HepG2 (cell line): ENCODE results near the gene TTN. TPM values are rescaled to one million over a fixed set of nuclear protein-coding genes. Genes with fewer than 3 reads are reported as not detected.

ENCODE experiments used
- ATAC-seq: fragments of 200-7000 bp; cut with Tn5 transposase; 3 replicates; pipeline ENCODE4 v1.9.1; 2020; ENCODE audit warnings: mild to moderate bottlenecking, moderate library complexity
- BruUV-seq: library from RNA; stranded (reverse); fragments of 400-500 nt; replicated peaks from 2 replicates; lab custom pipeline; 2021; lab: Mats Ljungman, UMichigan
- CTCF ChIA-PET: fragments of 300-600 bp; formaldehyde crosslinking; extraction: SDS; loops from one replicate; lab custom pipeline; 2021; ENCODE audit warnings: low total read pairs, inconsistent platforms, low intra/inter-chr PET ratio; lab: Yijun Ruan, JAX
- POLR2A ChIA-PET: fragments of 350-600 bp; sonication (Branson Sonifier 250); formaldehyde crosslinking; loops from one replicate; lab custom pipeline; 2020; ENCODE audit warnings: antibody characterized with exemption, inconsistent platforms; lab: Yijun Ruan, JAX
- DNase-seq: peaks from one replicate; pipeline ENCODE4 v3.0.0-alpha.2; 2015; ENCODE audit warnings: low spot score
- FAIRE-seq: peaks from 3 replicates; lab custom pipeline; 2011; peaks lifted over from hg19 to GRCh38; lab: Jason Lieb, UNC
- H2AFZ ChIP-seq: one replicate; pipeline ENCODE4 v1.6.1; 2011; ENCODE audit warnings: low read length, inconsistent platforms
- H3K27ac ChIP-seq: fragments of 300-600 bp; 3 replicates; pipeline ENCODE4 v1.8.0; 2011; ENCODE audit warnings: mixed run types, mild to moderate bottlenecking, mixed read lengths, low read length, inconsistent platforms; ENCODE audit not compliant: insufficient read depth; ENCODE audit errors: extremely low read length
- H3K27me3 ChIP-seq, 2 experiments: fragments of 200-600 bp in 1 of 2; 2 replicates in 1 of 2; 3 replicates in 1 of 2; pipeline versions ENCODE4 v1.6.0 to v1.8.0; 2011; ENCODE audit warnings: low read length in 2 of 2, mild to moderate bottlenecking in 2 of 2, moderate library complexity in 2 of 2, inconsistent platforms in 1 of 2; ENCODE audit not compliant: insufficient read depth in 2 of 2, control insufficient read depth in 1 of 2
- H3K36me3 ChIP-seq, 2 experiments: fragments of 200-600 bp in 1 of 2; replicated peaks in 1 of 2; 2 replicates in 1 of 2; 3 replicates in 1 of 2; pipeline versions ENCODE4 v1.5.1 to v1.8.0; 2011; ENCODE audit warnings: low read length in 2 of 2, inconsistent platforms in 1 of 2; ENCODE audit not compliant: insufficient read depth in 2 of 2, control insufficient read depth in 1 of 2
- H3K4me1 ChIP-seq: 2 replicates; pipeline ENCODE4 v1.5.1; 2012; ENCODE audit warnings: low read length, inconsistent platforms; ENCODE audit not compliant: insufficient read depth
- H3K4me2 ChIP-seq: 2 replicates; pipeline ENCODE4 v1.6.0; 2011; ENCODE audit warnings: low read depth, low read length, inconsistent platforms
- H3K4me3 ChIP-seq, 3 experiments: fragments of 200-600 bp in 1 of 3; sonication (generic), shearing (Covaris generic) in 1 of 3; replicated peaks in 1 of 3; 2 replicates each; pipeline ENCODE4 v1.5.1; 2011 to 2016; ENCODE audit warnings: low read length in 3 of 3, inconsistent platforms in 2 of 3, low read depth in 2 of 3, mild to moderate bottlenecking in 2 of 3, control low read depth in 1 of 3, mixed read lengths in 1 of 3; ENCODE audit not compliant: insufficient read depth in 1 of 3
- H3K79me2 ChIP-seq: one replicate; pipeline ENCODE4 v1.6.1; 2011; ENCODE audit warnings: low read length, inconsistent platforms; ENCODE audit not compliant: insufficient read depth
- H3K9ac ChIP-seq: 2 replicates; pipeline ENCODE4 v1.6.0; 2011; ENCODE audit warnings: mild to moderate bottlenecking, low read depth, low read length, inconsistent platforms; ENCODE audit not compliant: insufficient read depth
- H3K9me3 ChIP-seq: 2 replicates; pipeline ENCODE4 v1.5.1; 2012; ENCODE audit warnings: mild to moderate bottlenecking, low read length
- H4K20me1 ChIP-seq: 2 replicates; pipeline ENCODE4 v1.6.0; 2011; ENCODE audit warnings: inconsistent platforms, mild to moderate bottlenecking, low read length, moderate library complexity; ENCODE audit not compliant: insufficient read depth
- AHR ChIP-seq: IDR thresholded peaks from 2 replicates; pipeline ENCODE4 v1.6.1; 2018; ENCODE audit warnings: missing genetic modification reagents, missing compliant biosample characterization
- FOXK1 ChIP-seq: sonication (generic); formaldehyde crosslinking; IDR thresholded peaks from 2 replicates; pipeline ENCODE4 v1.4.0; 2020; ENCODE audit warnings: low read depth, missing genetic modification reagents, borderline replicate concordance
- HCFC1 ChIP-seq: fragments of 150-350 bp; IDR thresholded peaks from 2 replicates; pipeline ENCODE4 v1.6.1; 2014; ENCODE audit warnings: low read depth, low read length
- KDM5B ChIP-seq: sonication (generic); formaldehyde crosslinking; IDR thresholded peaks from 2 replicates; pipeline ENCODE4 v1.4.0; 2020; ENCODE audit warnings: missing genetic modification reagents, mild to moderate bottlenecking, borderline replicate concordance
- SUZ12 ChIP-seq: fragments of 150-350 bp; IDR thresholded peaks from 2 replicates; pipeline ENCODE4 v1.6.1; 2014; ENCODE audit warnings: low read depth, low read length
- ZFAT ChIP-seq: sonication (generic); formaldehyde crosslinking; conservative IDR thresholded peaks from 2 replicates; pipeline ENCODE4 v1.8.1; 2023; ENCODE audit warnings: missing genetic modification reagents, inconsistent platforms
- ZNF138 ChIP-seq: sonication (generic); formaldehyde crosslinking; IDR thresholded peaks from 2 replicates; pipeline ENCODE4 v1.5.0; 2020; ENCODE audit warnings: mild to moderate bottlenecking, low read depth, missing genetic modification reagents
- ZNF616 ChIP-seq: sonication (generic); formaldehyde crosslinking; IDR thresholded peaks from 2 replicates; pipeline ENCODE4 v1.5.0; 2020; ENCODE audit warnings: low read depth, mild to moderate bottlenecking, missing genetic modification reagents
- ZNF678 ChIP-seq: sonication (generic); formaldehyde crosslinking; IDR thresholded peaks from 2 replicates; pipeline ENCODE4 v1.4.0; 2020; ENCODE audit warnings: mild to moderate bottlenecking, missing genetic modification reagents
- ZNF703 ChIP-seq: sonication (generic); formaldehyde crosslinking; IDR thresholded peaks from 2 replicates; pipeline ENCODE4 v1.5.1; 2020; ENCODE audit warnings: missing genetic modification reagents, mild to moderate bottlenecking, moderate library complexity, borderline replicate concordance
- ZNF713 ChIP-seq: sonication (generic); formaldehyde crosslinking; IDR thresholded peaks from 2 replicates; pipeline ENCODE4 v1.4.0; 2020; ENCODE audit warnings: mild to moderate bottlenecking, missing genetic modification reagents
- ZNF720 ChIP-seq: sonication (generic); formaldehyde crosslinking; IDR thresholded peaks from 2 replicates; pipeline ENCODE4 v1.4.0; 2020; ENCODE audit warnings: missing genetic modification reagents
- WGBS: methylation state at CpG from one replicate; pipeline ENCODE4 v1.1.6; 2017; ENCODE audit warnings: low lambda C conversion rate; 5-methylcytosine and 5-hydroxymethylcytosine counted together
- in situ Hi-C: cut with HindIII; loops from 2 replicates; pipeline ENCODE4 v1.10.0; 2017; ENCODE audit warnings: low pct_unique_long_range_greater_than_20kb; ENCODE audit not compliant: extremely low pct_ligation_motif_present
- intact Hi-C: fragments of 100-400 bp; cut with micrococcal nuclease; formaldehyde crosslinking; loops from one replicate; pipeline ENCODE4 v1.10.0; 2022; ENCODE audit not compliant: unreplicated experiment
- polyA plus RNA-seq, 8 experiments: library from polyadenylated mRNA; depleted of rRNA in 3 of 8; stranded (reverse) in 7 of 8; unstranded in 1 of 8; fragments of >200 nt; fragmentation: Illumina TruSeq in 4 of 8; extraction: Trizol in 4 of 8; gene quantifications; 2 replicates each; pipeline versions ENCODE4 v1.2.1 to v1.2.3, GENCODE V29; 2011 to 2016; ENCODE audit warnings: low read depth in 4 of 8, missing spikeins in 1 of 8, mixed read lengths in 1 of 8; ENCODE audit not compliant: insufficient read depth in 1 of 8
- total RNA-seq, 5 experiments: library from RNA; depleted of rRNA; stranded (reverse); fragments of >200 nt; fragmentation: Illumina TruSeq; extraction: Trizol; gene quantifications; 2 replicates each; pipeline ENCODE4 v1.2.3, GENCODE V29; 2016; ENCODE audit warnings: low read depth in 1 of 5
- TF ChIP-seq, protein P1 (sequence below): sonication (generic); formaldehyde crosslinking; IDR thresholded peaks from 2 replicates; pipeline ENCODE4 v1.4.0; 2020; ENCODE audit warnings: mild to moderate bottlenecking, missing genetic modification reagents
- TF ChIP-seq, protein P2 (sequence below): sonication (generic); formaldehyde crosslinking; IDR thresholded peaks from 2 replicates; pipeline ENCODE4 v1.8.1; 2023; ENCODE audit warnings: missing genetic modification reagents, inconsistent platforms, borderline replicate concordance
- TF ChIP-seq, protein P3 (sequence below): sonication (generic); formaldehyde crosslinking; conservative IDR thresholded peaks from 2 replicates; pipeline ENCODE4 v1.4.0; 2020; ENCODE audit warnings: mild to moderate bottlenecking, missing genetic modification reagents, moderate library complexity
- TF ChIP-seq, protein P4 (sequence below): sonication (generic); formaldehyde crosslinking; IDR thresholded peaks from 2 replicates; pipeline ENCODE4 v1.5.0; 2020; ENCODE audit warnings: mild to moderate bottlenecking, missing genetic modification reagents, moderate library complexity
- TF ChIP-seq, protein P5 (sequence below): sonication (generic); formaldehyde crosslinking; IDR thresholded peaks from 2 replicates; pipeline ENCODE4 v1.4.0; 2020; ENCODE audit warnings: mild to moderate bottlenecking, missing genetic modification reagents
- TF ChIP-seq, protein P6 (sequence below): sonication (generic); formaldehyde crosslinking; IDR thresholded peaks from 2 replicates; pipeline ENCODE4 v1.4.0; 2020; ENCODE audit warnings: mild to moderate bottlenecking, low read depth, missing genetic modification reagents

TTN gene
- total and polyA plus RNA-seq, 2 of the 13 experiments (the other 11 are each of a cell fraction or from before 2014, with no cell fraction given): under 0.01 TPM

DNA sequence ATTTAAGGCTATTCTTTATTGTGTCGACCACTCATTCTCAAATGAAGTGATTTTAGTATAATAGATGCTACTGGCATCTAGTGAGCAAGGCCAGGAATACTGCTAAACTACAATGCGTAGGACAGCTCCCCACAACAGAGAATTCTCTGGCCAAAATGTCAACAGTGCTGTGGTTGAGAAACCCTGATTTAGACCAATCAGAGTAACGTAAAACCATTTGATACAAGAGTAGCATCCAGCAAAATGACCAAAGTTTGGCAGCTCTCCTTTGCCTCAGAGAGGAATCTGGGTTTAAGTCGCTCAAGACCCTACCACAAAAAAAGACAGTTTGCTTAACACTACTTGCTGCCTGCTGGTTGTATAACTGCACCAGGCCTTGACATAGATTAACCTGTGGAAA, 37.0 kb upstream of the TTN start:
- no TSS peak for BruUV-seq
- Histone ChIP-seq H3K9ac (no peak overlapping the region), H3K27me3 (no peaks in the 10 kb centered on the region), H3K4me2 (no peak overlapping the region), H3K27ac (no peak overlapping the region), H2AFZ (no peak overlapping the region), H3K4me3 (no peak overlapping the region), H3K79me2 (no peaks in the 10 kb centered on the region), H3K36me3 (no peaks in the 10 kb centered on the region), H4K20me1 (no peaks in the 10 kb centered on the region), H3K4me1 (no peaks in the 10 kb centered on the region), H3K9me3 (no peaks in the 10 kb centered on the region)
- WGBS: 9% methylated on average over 4 of the region's 4 CpGs
- POLR2A ChIA-PET: no interaction called here
- DNase-seq: no peak
- in situ Hi-C loops: no loop called here
- TF ChIP-seq, protein P1, sequence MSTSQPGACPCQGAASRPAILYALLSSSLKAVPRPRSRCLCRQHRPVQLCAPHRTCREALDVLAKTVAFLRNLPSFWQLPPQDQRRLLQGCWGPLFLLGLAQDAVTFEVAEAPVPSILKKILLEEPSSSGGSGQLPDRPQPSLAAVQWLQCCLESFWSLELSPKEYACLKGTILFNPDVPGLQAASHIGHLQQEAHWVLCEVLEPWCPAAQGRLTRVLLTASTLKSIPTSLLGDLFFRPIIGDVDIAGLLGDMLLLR: no peak
- TF ChIP-seq, protein P2, sequence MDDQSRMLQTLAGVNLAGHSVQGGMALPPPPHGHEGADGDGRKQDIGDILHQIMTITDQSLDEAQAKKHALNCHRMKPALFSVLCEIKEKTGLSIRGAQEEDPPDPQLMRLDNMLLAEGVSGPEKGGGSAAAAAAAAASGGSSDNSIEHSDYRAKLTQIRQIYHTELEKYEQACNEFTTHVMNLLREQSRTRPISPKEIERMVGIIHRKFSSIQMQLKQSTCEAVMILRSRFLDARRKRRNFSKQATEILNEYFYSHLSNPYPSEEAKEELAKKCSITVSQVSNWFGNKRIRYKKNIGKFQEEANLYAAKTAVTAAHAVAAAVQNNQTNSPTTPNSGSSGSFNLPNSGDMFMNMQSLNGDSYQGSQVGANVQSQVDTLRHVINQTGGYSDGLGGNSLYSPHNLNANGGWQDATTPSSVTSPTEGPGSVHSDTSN (CRISPR knock-in tag): no peak
- TF ChIP-seq ZNF616 (CRISPR knock-in tag): no peak
- no peak for TF ChIP-seq ZFAT (CRISPR knock-in tag)
- TF ChIP-seq ZNF720: no peak
- TF ChIP-seq SUZ12: no peak
- no peak for TF ChIP-seq ZNF713 (CRISPR knock-in tag)
- no peak for TF ChIP-seq ZNF703 (CRISPR knock-in tag)
- no peak for TF ChIP-seq FOXK1 (CRISPR knock-in tag)
- no peak for TF ChIP-seq KDM5B (CRISPR knock-in tag)
- TF ChIP-seq AHR (CRISPR knock-in tag): no peak
- TF ChIP-seq, protein P3, sequence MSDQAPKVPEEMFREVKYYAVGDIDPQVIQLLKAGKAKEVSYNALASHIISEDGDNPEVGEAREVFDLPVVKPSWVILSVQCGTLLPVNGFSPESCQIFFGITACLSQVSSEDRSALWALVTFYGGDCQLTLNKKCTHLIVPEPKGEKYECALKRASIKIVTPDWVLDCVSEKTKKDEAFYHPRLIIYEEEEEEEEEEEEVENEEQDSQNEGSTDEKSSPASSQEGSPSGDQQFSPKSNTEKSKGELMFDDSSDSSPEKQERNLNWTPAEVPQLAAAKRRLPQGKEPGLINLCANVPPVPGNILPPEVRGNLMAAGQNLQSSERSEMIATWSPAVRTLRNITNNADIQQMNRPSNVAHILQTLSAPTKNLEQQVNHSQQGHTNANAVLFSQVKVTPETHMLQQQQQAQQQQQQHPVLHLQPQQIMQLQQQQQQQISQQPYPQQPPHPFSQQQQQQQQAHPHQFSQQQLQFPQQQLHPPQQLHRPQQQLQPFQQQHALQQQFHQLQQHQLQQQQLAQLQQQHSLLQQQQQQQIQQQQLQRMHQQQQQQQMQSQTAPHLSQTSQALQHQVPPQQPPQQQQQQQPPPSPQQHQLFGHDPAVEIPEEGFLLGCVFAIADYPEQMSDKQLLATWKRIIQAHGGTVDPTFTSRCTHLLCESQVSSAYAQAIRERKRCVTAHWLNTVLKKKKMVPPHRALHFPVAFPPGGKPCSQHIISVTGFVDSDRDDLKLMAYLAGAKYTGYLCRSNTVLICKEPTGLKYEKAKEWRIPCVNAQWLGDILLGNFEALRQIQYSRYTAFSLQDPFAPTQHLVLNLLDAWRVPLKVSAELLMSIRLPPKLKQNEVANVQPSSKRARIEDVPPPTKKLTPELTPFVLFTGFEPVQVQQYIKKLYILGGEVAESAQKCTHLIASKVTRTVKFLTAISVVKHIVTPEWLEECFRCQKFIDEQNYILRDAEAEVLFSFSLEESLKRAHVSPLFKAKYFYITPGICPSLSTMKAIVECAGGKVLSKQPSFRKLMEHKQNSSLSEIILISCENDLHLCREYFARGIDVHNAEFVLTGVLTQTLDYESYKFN (CRISPR knock-in tag): no peak
- no peak for TF ChIP-seq ZNF138 (CRISPR knock-in tag)
- TF ChIP-seq HCFC1: no peak
- TF ChIP-seq, protein P4, sequence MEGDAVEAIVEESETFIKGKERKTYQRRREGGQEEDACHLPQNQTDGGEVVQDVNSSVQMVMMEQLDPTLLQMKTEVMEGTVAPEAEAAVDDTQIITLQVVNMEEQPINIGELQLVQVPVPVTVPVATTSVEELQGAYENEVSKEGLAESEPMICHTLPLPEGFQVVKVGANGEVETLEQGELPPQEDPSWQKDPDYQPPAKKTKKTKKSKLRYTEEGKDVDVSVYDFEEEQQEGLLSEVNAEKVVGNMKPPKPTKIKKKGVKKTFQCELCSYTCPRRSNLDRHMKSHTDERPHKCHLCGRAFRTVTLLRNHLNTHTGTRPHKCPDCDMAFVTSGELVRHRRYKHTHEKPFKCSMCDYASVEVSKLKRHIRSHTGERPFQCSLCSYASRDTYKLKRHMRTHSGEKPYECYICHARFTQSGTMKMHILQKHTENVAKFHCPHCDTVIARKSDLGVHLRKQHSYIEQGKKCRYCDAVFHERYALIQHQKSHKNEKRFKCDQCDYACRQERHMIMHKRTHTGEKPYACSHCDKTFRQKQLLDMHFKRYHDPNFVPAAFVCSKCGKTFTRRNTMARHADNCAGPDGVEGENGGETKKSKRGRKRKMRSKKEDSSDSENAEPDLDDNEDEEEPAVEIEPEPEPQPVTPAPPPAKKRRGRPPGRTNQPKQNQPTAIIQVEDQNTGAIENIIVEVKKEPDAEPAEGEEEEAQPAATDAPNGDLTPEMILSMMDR (CRISPR knock-in tag): no peak
- TF ChIP-seq ZNF678: no peak
- TF ChIP-seq, protein P5, sequence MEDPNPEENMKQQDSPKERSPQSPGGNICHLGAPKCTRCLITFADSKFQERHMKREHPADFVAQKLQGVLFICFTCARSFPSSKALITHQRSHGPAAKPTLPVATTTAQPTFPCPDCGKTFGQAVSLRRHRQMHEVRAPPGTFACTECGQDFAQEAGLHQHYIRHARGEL: no peak
- TF ChIP-seq, protein P6, sequence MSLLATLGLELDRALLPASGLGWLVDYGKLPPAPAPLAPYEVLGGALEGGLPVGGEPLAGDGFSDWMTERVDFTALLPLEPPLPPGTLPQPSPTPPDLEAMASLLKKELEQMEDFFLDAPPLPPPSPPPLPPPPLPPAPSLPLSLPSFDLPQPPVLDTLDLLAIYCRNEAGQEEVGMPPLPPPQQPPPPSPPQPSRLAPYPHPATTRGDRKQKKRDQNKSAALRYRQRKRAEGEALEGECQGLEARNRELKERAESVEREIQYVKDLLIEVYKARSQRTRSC (CRISPR knock-in tag): no peak
- intact Hi-C loops: no loop called here
- CTCF ChIA-PET: no interaction called here
- no peak for ATAC-seq
- FAIRE-seq: no peak
